ENCODE data around the gene ABCB6. TPM values are rescaled to one million over a fixed set of nuclear protein-coding genes. Genes with fewer than 3 reads are reported as not detected.
A peak's percentile ranks its signal among the peaks of the same experiment; 100 is the strongest.

Gene ABCB6
- total RNA-seq, 2 donors from 2014 or later: 9.3 to 12.1 TPM

- Histone ChIP-seq H3K27me3 (no peaks in the 10 kb centered on the region), H3K9me3 (no peaks in the 10 kb centered on the region), H3K4me3 (no peak overlapping the region), H3K27ac (no peak overlapping the region), H3K4me1 (peaks cover 0 to 21% of the 10 kb centered on the region in 2 donors), H3K36me3 (peaks cover 46% of the 10 kb centered on the region)
- peak; percentile 11 for DNase-seq (ENCODE audit: low spot score)
- no peak for TF ChIP-seq CTCF (IDR thresholded peaks at IDR 0.05)
Measured at GRCh38 chr2:219180961-219181360, 37.8 kb downstream of the ABCB6 start.

- H3K9me3 ChIP-seq: no peaks in the 10 kb centered on the region
- peak; percentile 55 for DNase-seq (ENCODE audit: low spot score)
- peaks cover 0 to 33% of the 10 kb centered on the region in 2 donors for H3K4me1 ChIP-seq
- no peak for TF ChIP-seq CTCF (IDR thresholded peaks at IDR 0.05)
- H3K36me3 ChIP-seq: peaks cover 49% of the 10 kb centered on the region
- no peak overlapping the region for H3K4me3 ChIP-seq
- no peaks in the 10 kb centered on the region for H3K27me3 ChIP-seq
- no peak overlapping the region for H3K27ac ChIP-seq
Measured at GRCh38 chr2:219179601-219180465, 38.9 kb downstream of the ABCB6 start.

- H3K27me3 ChIP-seq: no peaks in the 10 kb centered on the region
- peak; percentile 60 for DNase-seq (ENCODE audit: low spot score)
- H3K9me3 ChIP-seq: no peaks in the 10 kb centered on the region
- peak overlapping the region; percentile 98 to 99 for H3K4me3 ChIP-seq
- TF ChIP-seq CTCF (IDR thresholded peaks at IDR 0.05): no peak
- H3K36me3 ChIP-seq: peaks cover 53% of the 10 kb centered on the region
- H3K27ac ChIP-seq: peak overlapping the region; percentile 98 to 99
- peaks cover 0 to 34% of the 10 kb centered on the region in 2 donors for H3K4me1 ChIP-seq
Measured at GRCh38 chr2:219178377-219179175, 40.2 kb downstream of the ABCB6 start.

- H3K9me3 ChIP-seq: no peaks in the 10 kb centered on the region
- peak within 1 kb of the TSS; percentile 98 to 99 for H3K4me3 ChIP-seq
- peaks cover 53% of the 10 kb centered on the region for H3K36me3 ChIP-seq
- peak within 1 kb of the TSS; percentile 98 to 99 for H3K27ac ChIP-seq
- H3K4me1 ChIP-seq: peaks cover 0 to 34% of the 10 kb centered on the region in 2 donors
- H3K27me3 ChIP-seq: no peaks in the 10 kb centered on the region
- peak; percentile 52 to 64 for TF ChIP-seq CTCF (IDR thresholded peaks at IDR 0.05)
- peak; percentile 95 for DNase-seq (ENCODE audit: low spot score)
Measured at GRCh38 chr2:219177552-219178376, 41.0 kb downstream of the ABCB6 start, which contains the start of gene RETREG2. Gene RETREG2 (plus strand): TSS chr2:219178275. CDS start chr2:219178353, 78 bp downstream.

- H3K4me1 ChIP-seq: peaks cover 0 to 34% of the 10 kb centered on the region in 2 donors
- no peaks in the 10 kb centered on the region for H3K9me3 ChIP-seq
- peak; percentile 80 for DNase-seq (ENCODE audit: low spot score)
- peak within 1 kb of the TSS; percentile 98 to 99 for H3K27ac ChIP-seq
- H3K27me3 ChIP-seq: no peaks in the 10 kb centered on the region
- peak in 1 of 2 donors; percentile 26 for TF ChIP-seq CTCF (IDR thresholded peaks at IDR 0.05)
- H3K4me3 ChIP-seq: peak within 1 kb of the TSS; percentile 98 to 99
- H3K36me3 ChIP-seq: peaks cover 50% of the 10 kb centered on the region
Measured at GRCh38 chr2:219176818-219177551, 41.8 kb downstream of the ABCB6 start, which contains the start of gene CNPPD1. Gene CNPPD1 (minus strand): TSS chr2:219176925. CDS start chr2:219176828, 97 bp downstream.
